ENCODE results near the gene PTBP2.

GRCh38 chr1:96710708-96711477 is 10.7 kb upstream of the PTBP2 start:
- TF ChIP-seq POLR2A (IDR thresholded peaks at IDR 0.05; ENCODE audit: control extremely low read depth in 1 of 2, low read depth in 2 of 2, low read length in 2 of 2) = no peak
- no peak for TF ChIP-seq HDAC6 (IDR thresholded peaks at IDR 0.05; ENCODE audit: low read depth, low read length)
- TF ChIP-seq CBX5 (IDR thresholded peaks at IDR 0.05; ENCODE audit: low read depth, low read length) = no peak
- no peak for TF ChIP-seq YY1 (IDR thresholded peaks at IDR 0.05; ENCODE audit: low read depth, low read length)
- TF ChIP-seq CTCF (IDR thresholded peaks at IDR 0.05; ENCODE audit: control extremely low read depth in 1 of 3, insufficient read depth in 1 of 3, low read depth in 1 of 3, low read length in 3 of 3) = no peak
- TF ChIP-seq CEBPB (IDR thresholded peaks at IDR 0.05; ENCODE audit: low read depth, low read length) = no peak
- TF ChIP-seq CHD2 (IDR thresholded peaks at IDR 0.05; ENCODE audit: low read length) = no peak
- TF ChIP-seq SP2 (IDR thresholded peaks at IDR 0.05; ENCODE audit: low read length) = no peak
- no peak for TF ChIP-seq SUZ12 (IDR thresholded peaks at IDR 0.05; ENCODE audit: low read length)
- TF ChIP-seq SIN3A (conservative IDR thresholded peaks at IDR 0.05 in 1 of 2, IDR thresholded peaks at IDR 0.05 in 1 of 2; ENCODE audit: low read depth in 1 of 2, low read length in 2 of 2) = no peak
- TF ChIP-seq RAD21 (IDR thresholded peaks at IDR 0.05 in 1 of 2, conservative IDR thresholded peaks at IDR 0.05 in 1 of 2; ENCODE audit: low read depth in 2 of 2, low read length in 2 of 2) = no peak
- no peak for TF ChIP-seq POLR2AphosphoS5 (IDR thresholded peaks at IDR 0.05; ENCODE audit: low read depth, low read length)
- no peak for TF ChIP-seq TAF1 (IDR thresholded peaks at IDR 0.05; ENCODE audit: low read depth, low read length)
- no peak for TF ChIP-seq MAX (IDR thresholded peaks at IDR 0.05)

Measured in H1 (cell line).